Bronchial smooth muscle cell (primary cell): ENCODE measurements around the gene SLC66A2. TPM values are rescaled to one million over a fixed set of nuclear protein-coding genes. Genes with fewer than 3 reads are reported as not detected.

Experiments
- total RNA-seq: library from RNA; depleted of rRNA; stranded (reverse); fragments of >200 nt; gene quantifications from 2 replicates; pipeline ENCODE4 v1.2.1, GENCODE V29; 2014

Gene SLC66A2
- 35.8 and 48.9 TPM in 2 replicates for total RNA-seq

GRCh38 chr18:79951545-79952455 lies at the start of gene SLC66A2:
Gene SLC66A2, minus strand, starts transcription at chr18:79951653. Its CDS starts 727 bp downstream, at chr18:79950926.

GRCh38 chr18:79988451-79989194 lies 37.2 kb upstream of the SLC66A2 start, which contains the start of gene TXNL4A:
Gene TXNL4A, minus strand, starts transcription at chr18:79988563. Its CDS starts 171 bp downstream, at chr18:79988392.

GRCh38 chr18:79964330-79965118 lies 13.1 kb upstream of the SLC66A2 start, which contains the start of gene HSBP1L1:
Gene HSBP1L1, plus strand, starts transcription at chr18:79964643. Its CDS starts 93 bp downstream, at chr18:79964736.

Other genes starting within 250 kb of the SLC66A2 start
- gene KCNG2, start 153.7 kb downstream of the SLC66A2 start, total RNA-seq: 0.32 and 1.9 TPM in 2 replicates
- 1.4 and 9.1 TPM in 2 replicates for gene HSBP1L1, start 13.0 kb upstream of the SLC66A2 start, total RNA-seq
- 60.5 and 65.1 TPM in 2 replicates for gene TXNL4A, start 36.9 kb upstream of the SLC66A2 start, total RNA-seq
- gene RBFA, start 82.8 kb upstream of the SLC66A2 start, total RNA-seq: 24.7 and 26.0 TPM in 2 replicates
- gene ADNP2, start 157.6 kb upstream of the SLC66A2 start, total RNA-seq: 7.4 and 10.6 TPM in 2 replicates